ENCODE measurements around the gene SAMD5. TPM values are rescaled to one million over a fixed set of nuclear protein-coding genes. Genes with fewer than 3 reads are reported as not detected.

Gene SAMD5
- total RNA-seq, 1 experiment from 2014 or later = 4.0 TPM

DNA sequence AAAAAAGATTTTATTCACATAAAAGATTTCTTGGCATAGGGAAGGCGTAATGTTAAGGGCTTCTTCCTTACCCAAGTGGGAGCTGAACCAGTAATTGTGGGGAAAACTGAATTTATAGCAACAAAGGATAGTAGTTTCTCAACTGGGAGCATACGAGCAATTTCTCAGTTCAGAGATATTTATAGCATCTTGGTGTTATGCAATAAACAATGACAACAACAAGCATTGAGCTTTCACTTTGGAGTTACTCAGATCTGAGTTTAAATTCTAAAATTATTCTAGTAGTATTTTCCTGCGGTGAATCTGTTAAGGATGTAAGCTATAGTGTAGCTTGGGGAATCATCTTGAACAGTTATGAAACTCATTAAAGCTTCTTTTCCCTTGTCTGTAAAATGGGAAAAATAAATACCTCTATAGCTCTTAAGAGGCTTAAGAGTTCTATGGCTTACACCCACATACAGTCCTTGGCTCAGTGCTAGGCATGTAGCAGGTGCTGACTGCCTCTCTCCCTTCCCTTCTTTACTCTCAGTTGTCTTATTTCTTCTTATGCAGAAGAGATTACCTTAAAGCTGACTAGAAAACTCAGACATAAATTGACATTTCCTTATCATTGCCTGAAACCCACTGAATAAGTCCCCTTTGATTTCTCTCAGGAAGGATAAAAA, 58.8 kb downstream of the SAMD5 start (continued):
- TF ChIP-seq, protein P1, sequence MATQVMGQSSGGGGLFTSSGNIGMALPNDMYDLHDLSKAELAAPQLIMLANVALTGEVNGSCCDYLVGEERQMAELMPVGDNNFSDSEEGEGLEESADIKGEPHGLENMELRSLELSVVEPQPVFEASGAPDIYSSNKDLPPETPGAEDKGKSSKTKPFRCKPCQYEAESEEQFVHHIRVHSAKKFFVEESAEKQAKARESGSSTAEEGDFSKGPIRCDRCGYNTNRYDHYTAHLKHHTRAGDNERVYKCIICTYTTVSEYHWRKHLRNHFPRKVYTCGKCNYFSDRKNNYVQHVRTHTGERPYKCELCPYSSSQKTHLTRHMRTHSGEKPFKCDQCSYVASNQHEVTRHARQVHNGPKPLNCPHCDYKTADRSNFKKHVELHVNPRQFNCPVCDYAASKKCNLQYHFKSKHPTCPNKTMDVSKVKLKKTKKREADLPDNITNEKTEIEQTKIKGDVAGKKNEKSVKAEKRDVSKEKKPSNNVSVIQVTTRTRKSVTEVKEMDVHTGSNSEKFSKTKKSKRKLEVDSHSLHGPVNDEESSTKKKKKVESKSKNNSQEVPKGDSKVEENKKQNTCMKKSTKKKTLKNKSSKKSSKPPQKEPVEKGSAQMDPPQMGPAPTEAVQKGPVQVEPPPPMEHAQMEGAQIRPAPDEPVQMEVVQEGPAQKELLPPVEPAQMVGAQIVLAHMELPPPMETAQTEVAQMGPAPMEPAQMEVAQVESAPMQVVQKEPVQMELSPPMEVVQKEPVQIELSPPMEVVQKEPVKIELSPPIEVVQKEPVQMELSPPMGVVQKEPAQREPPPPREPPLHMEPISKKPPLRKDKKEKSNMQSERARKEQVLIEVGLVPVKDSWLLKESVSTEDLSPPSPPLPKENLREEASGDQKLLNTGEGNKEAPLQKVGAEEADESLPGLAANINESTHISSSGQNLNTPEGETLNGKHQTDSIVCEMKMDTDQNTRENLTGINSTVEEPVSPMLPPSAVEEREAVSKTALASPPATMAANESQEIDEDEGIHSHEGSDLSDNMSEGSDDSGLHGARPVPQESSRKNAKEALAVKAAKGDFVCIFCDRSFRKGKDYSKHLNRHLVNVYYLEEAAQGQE (IDR thresholded peaks at IDR 0.05; ENCODE audit: low read depth) = no peak
- TF ChIP-seq FOSL1 (IDR thresholded peaks at IDR 0.05; ENCODE audit: low read depth) = no peak
- TF ChIP-seq, protein P2, sequence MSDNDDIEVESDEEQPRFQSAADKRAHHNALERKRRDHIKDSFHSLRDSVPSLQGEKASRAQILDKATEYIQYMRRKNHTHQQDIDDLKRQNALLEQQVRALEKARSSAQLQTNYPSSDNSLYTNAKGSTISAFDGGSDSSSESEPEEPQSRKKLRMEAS (IDR thresholded peaks at IDR 0.05) = no peak
- TF ChIP-seq JUND (IDR thresholded peaks at IDR 0.05) = no peak
- no peak for TF ChIP-seq EGR1 (IDR thresholded peaks at IDR 0.05; ENCODE audit: low read depth)
- no peak for TF ChIP-seq SIN3A (IDR thresholded peaks at IDR 0.05; ENCODE audit: low read depth)
- TF ChIP-seq SRF (IDR thresholded peaks at IDR 0.05; ENCODE audit: low read depth) = no peak

DNA sequence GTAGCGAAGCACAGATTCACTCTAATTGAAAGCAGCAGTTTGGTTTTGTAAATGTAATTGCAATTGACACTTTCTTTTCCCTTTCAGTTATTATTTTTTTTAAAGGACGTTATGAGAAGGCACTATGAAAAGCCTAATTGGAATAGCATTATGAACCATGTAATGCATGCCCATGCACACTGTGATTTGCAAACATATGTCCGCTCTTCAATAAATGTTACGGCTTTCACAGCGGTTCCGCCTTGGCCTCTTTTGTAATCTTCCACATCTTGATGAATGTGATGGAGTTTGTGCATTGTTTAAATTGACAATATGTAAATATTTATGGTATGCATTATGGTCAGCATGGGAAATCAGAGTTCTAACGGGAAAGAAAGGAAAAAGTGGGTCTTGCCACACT, 61.3 kb downstream of the SAMD5 start:
- Histone ChIP-seq H2AFZ (ENCODE audit: low read depth, low read length, poor library complexity, severe bottlenecking) (no peak overlapping the region), H3K79me2 (ENCODE audit: insufficient read depth, low read length) (no peaks in the 10 kb centered on the region), H3K36me3 (ENCODE audit: control insufficient read depth in 1 of 2, insufficient read depth in 2 of 2, low read length in 2 of 2) (no peaks in the 10 kb centered on the region; a peak in 1 of 4 replicates), H3K4me3 (replicated peaks in 1 of 2; ENCODE audit: low read depth in 1 of 2, low read length in 2 of 2) (no peak overlapping the region), H4K20me1 (ENCODE audit: insufficient read depth) (no peaks in the 10 kb centered on the region), H3K27ac (ENCODE audit: low read depth, low read length) (no peak overlapping the region), H3K4me1 (ENCODE audit: control insufficient read depth in 1 of 2, insufficient read depth in 2 of 2, low read length in 2 of 2) (no peaks in the 10 kb centered on the region), H3K4me2 (ENCODE audit: low read length) (no peak overlapping the region), H3K9me3 (ENCODE audit: control insufficient read depth in 1 of 2, insufficient read depth in 1 of 2, low read depth in 1 of 2, low read length in 2 of 2) (no peaks in the 10 kb centered on the region), H3K9ac (ENCODE audit: low read length) (no peak overlapping the region), H3K9me2 (ENCODE audit: insufficient read depth) (no peaks in the 10 kb centered on the region), H3K27me3 (ENCODE audit: insufficient read depth, low read length) (no peaks in the 10 kb centered on the region)
- ATAC-seq (no peak), DNase-seq (ENCODE audit: low read depth, low spot score) (no peak)
- ChIA-PET CTCF (no interaction called here), POLR2A (no interaction called here), RAD21 (ENCODE audit: low non-redundant PET in 1 of 2, low total read pairs in 2 of 2, uncharacterized antibody in 2 of 2, unreplicated experiment in 2 of 2) (no interaction called here)
- BruUV-seq (replicated peaks) = no TSS peak
- TF ChIP-seq ZFX (IDR thresholded peaks at IDR 0.05) (no peak), POLR2A (IDR thresholded peaks at IDR 0.05; ENCODE audit: borderline replicate concordance, extremely low read depth, insufficient read depth, insufficient read length) (no peak)
- TF ChIP-seq, protein P3, sequence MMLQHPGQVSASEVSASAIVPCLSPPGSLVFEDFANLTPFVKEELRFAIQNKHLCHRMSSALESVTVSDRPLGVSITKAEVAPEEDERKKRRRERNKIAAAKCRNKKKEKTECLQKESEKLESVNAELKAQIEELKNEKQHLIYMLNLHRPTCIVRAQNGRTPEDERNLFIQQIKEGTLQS (IDR thresholded peaks at IDR 0.05) = no peak
- intact Hi-C loops (cut with micrococcal nuclease) = no loop called here
